DMS79 treated with DMSO at 0.1 percent for 48 hours (cell line): ENCODE data around the gene DGLUCY.
"Not testable (repeated sequence)": the region's sequence is repeated elsewhere in the genome, so short reads cannot be mapped to it uniquely, and the experiment has no call there.

ENCODE experiments used
- DNase-seq: peaks from one replicate; lab custom pipeline; 2025; lab: John Stamatoyannopoulos, UW

Gene DGLUCY, protein sequence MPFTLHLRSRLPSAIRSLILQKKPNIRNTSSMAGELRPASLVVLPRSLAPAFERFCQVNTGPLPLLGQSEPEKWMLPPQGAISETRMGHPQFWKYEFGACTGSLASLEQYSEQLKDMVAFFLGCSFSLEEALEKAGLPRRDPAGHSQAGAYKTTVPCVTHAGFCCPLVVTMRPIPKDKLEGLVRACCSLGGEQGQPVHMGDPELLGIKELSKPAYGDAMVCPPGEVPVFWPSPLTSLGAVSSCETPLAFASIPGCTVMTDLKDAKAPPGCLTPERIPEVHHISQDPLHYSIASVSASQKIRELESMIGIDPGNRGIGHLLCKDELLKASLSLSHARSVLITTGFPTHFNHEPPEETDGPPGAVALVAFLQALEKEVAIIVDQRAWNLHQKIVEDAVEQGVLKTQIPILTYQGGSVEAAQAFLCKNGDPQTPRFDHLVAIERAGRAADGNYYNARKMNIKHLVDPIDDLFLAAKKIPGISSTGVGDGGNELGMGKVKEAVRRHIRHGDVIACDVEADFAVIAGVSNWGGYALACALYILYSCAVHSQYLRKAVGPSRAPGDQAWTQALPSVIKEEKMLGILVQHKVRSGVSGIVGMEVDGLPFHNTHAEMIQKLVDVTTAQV

DNA sequence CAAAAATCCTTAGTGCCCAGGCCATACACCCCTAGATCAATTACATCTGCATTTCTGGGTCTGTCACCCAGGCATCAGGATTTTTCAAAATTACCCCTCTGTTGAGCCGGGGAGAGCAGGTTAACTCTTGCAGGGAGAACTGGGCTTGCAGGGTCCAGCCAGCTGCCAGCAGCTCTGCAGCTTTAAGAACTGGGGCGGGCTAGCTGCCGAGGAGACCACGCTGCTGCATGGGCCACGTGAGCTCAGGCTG, at the start of gene DGLUCY:
DGLUCY (plus strand) TSS at position 245 of the 250 bp plus-strand sequence. CDS start 46,222 bp downstream, outside the sequence.
- DNase-seq: no peak

- no peak for DNase-seq
Measured at GRCh38 chr14:91065266-91065665, 48.6 kb upstream of the DGLUCY start.

DNA sequence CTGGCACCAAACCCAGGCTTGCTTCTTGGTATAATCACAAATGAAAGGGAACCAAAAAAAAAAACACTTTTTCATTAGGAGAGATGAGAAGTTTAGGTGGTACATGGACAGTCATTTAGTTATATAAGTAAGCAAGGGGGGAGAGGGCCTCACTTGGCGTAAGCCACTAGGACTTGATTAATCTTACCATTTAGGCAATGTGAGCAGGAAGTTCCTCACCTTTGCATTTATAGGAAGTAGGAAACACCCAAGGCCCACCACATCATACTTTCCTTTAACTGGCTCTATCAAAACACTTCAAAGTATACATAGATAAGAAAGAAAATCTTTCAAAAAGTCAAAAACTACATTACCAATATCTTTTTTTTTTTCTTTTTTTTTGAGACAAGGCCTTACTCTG, 46.7 kb upstream of the DGLUCY start:
- DNase-seq: no peak

DNA sequence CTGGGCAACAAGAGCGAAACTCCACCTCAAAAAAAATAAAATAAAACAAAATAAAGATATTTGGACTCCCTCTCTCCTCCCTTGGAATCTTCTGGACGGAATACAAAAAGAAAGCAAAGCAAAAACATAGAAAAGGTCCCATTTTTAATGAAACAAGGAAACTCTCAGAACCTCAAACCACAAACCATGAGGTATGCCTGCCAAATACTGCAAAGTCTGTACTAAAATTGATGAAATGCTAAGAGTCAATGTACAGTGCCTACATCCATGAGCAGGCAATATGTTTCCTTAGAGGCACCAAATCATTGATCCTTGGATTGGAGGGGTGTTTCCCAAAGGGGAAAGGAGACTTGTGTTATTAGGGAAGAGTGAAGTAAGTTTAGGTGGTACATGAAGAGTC, 45.2 kb upstream of the DGLUCY start:
- DNase-seq: no peak

GRCh38 chr14:91070572-91070971, 43.3 kb upstream of the DGLUCY start:
- no peak for DNase-seq

DNA sequence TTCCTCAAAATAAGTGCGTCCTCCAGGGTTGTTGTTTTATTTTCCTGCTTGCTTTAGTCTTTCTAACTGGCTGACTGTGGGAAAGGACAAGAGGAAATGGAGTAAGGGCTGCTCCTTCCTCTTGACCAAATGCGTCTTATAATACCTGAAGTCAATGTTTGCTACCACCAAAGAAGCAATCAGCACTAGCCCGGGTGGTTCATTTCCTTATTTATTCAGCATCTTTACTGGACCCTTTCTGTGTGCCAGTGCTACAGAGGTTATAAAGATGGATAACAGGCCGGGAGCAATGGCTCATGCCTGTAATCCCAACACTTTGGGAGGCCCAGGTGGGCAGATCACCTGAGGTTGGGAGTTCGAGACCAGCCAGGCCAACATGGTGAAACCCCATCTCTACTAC, 38.3 kb upstream of the DGLUCY start:
- DNase-seq: no peak

DNA sequence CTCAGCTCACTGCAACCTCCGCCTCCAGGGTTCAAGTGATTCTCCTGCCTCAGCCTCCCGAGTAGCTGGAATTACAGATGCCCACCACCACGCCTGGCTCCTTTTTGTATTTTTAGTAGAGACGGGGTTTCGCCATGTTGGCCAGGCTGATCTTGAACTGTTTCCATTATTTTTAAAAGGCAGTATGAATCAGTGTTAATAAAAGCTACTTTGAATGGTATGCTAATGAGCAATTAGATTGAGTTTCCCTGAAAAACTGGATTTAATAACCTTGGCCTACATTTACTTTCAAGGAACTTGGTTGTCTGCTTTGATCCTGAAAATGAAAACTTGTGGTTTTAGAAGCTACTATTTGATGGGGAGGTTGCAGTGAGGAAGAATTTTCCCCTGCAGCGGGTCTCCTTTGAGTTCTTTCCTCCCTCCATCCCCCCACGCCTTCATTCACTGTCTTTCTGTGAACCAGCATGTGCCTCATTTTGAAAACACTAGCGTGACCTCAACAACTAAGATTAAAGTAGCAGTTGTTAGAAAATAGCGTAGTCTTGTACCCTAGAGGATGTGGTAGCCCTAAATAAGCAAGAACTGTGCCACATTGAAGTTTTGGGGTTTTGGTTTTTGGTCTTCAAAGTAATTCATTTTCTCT, 35.7 kb upstream of the DGLUCY start:
- no peak for DNase-seq

DNA sequence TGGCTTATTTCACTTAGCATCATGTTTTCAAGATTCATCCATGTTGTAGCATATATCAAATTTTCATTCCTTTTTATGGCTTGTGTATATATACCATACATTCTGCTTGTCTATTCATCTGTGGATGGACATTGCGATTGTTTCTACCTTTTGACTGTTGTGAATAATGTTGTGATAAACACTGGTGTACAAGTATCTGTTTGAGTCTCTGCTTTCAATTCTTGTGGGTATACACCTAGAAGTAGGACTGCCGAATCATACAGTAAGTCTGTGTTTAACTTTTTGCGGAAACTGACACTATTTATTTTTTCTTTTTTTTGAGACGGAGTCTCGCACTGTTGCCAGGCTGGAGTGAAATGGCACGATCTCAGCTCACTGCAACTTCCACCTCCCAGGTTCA, 33.8 kb upstream of the DGLUCY start:
- no peak for DNase-seq

DNA sequence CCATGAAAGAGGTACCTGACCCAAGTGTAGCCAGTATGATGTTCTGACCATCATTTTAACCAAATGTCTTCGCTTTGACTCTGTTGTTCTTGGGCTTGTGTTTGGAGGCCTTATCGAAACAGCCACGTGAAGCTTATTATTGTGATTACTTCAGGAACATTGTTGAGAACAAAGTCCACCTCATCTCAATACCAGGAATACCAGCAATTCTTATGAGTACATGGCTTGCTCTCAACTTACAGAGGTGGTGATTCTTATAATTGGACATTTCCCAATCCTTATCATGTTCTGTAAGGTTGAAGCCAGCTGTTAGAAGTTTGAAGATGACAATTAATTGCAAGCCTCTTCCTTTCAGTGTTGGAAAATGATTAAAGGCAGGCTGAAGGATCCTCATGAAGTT, 31.6 kb upstream of the DGLUCY start:
- no peak for DNase-seq

GRCh38 chr14:91084516-91084915, 29.4 kb upstream of the DGLUCY start:
- DNase-seq: no peak

- not testable (repeated sequence) for DNase-seq
Measured at GRCh38 chr14:91087470-91087869, 26.4 kb upstream of the DGLUCY start.

DNA sequence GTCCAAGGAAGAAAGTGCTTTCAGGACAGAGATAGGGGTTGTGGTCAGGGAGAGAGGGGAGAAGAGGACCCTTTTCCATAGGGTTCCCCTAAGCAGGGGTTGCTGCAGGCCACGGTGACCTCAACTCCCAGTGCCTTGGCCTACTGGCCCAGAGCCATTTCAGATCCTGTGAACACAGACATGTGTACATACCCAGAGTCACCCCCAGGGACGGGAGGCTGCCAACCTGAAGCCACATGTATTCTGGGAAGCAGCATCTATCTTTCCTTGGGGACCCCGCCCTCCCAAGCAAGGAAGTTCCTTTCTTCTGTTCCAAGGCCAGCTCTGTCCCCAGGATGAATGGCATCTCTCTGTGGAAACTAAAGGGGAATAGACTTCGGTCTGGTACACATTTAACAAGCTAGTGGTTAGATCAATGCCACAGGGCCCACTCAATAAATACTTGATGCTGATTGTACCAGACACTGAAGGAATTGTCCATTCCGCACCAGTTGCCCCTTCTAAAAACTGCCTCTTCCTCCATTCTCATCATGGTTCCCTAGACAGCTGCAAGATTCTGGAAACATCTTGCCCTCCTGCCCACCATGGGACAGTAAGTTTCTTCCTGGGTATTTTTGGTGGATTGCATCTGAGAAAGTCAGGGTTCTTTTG, 25.2 kb upstream of the DGLUCY start:
- no peak for DNase-seq

- DNase-seq: peak; percentile 81
Measured at GRCh38 chr14:91089958-91090535, 23.8 kb upstream of the DGLUCY start.

DNA sequence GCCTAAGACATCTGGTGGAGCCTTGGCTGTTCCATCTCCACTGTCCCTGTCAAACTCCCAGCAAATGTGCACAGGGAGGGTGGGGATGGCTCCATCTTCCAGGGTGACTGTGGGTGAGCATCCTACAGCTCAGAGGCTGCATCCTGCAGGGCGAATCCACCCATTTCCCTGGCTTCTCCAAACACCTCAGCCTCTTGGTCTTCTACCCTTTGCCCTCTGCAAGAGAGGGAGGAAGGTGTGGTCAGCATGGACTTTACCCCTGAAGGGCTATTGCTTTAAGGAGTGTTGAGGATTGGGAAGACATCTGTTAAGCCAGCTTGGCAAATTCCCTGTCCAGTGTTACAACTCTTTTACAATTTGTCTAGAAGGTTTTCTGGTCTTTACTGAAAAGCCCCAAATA, 23.1 kb upstream of the DGLUCY start:
- DNase-seq: no peak

DNA sequence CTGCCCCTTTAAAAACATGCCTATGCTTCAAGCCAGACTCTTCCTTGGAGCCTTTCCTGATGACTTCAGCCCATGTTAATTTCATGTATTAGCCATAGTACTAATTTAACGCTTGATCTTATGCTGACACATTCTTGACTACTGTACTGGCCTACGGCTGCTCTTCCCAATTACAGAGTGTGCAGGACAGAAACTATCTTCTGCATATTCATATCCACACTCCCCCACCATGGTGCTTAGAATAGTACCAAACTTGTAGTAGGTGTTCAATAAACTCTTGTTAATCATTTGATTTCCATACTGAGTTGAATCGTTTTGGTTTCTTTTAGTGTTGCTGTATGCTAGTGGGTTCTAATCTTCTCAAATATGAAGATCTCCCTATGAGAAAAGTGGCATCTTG, 21.8 kb upstream of the DGLUCY start:
- no peak for DNase-seq

- DNase-seq: not testable (repeated sequence)
Measured at GRCh38 chr14:91093743-91094472, 20.0 kb upstream of the DGLUCY start.

GRCh38 chr14:91094772-91095171, 19.1 kb upstream of the DGLUCY start:
- DNase-seq: no peak

GRCh38 chr14:91095178-91095577, 18.7 kb upstream of the DGLUCY start:
- DNase-seq: no peak

DNA sequence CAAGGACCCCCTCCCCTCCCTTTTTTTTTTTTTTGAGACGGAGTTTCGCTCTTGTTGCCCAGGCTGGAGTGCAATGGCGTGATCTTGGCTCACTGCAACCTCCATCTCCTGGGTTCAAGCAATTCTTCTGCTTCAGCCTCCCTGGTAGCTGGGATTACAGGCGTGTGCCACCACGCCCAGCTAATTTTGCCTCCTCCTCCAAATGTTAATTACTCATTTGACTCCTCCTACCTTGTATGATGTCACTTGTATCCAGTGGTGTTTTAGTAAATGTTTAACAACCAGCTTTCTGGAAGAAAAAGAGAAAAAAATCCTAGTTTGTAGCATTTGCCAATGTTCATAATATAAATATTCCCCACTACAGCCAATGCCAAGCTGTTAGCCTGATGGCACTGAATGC, 16.2 kb upstream of the DGLUCY start:
- DNase-seq: not testable (repeated sequence)

GRCh38 chr14:91098591-91098990, 15.3 kb upstream of the DGLUCY start:
- no peak for DNase-seq

GRCh38 chr14:91100102-91100501, 13.8 kb upstream of the DGLUCY start:
- no peak for DNase-seq

DNA sequence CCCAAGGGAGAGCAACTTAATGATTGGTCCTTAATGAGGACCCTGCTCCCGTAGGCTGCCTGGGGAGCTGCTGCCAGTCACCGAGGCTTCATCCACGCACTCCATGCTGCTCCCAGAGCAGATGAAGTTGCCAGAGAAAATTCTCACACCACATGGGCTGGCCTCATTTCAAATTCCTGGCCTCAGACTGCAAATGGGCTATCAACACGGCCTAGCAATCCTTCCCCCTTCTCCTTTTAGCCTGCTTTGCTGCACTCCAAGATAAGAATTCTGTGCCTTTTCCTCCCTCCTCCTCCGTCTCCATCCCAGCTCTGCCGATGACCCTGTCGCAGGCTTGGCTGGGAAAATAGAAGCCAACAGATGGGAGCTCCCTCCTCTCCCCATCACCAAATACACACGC, 10.8 kb upstream of the DGLUCY start:
- DNase-seq: no peak
